Loucy (cell line): Measurements from ENCODE around the gene RASSF7.
A peak's percentile ranks its signal among the peaks of the same experiment; 100 is the strongest.

ENCODE experiments used
- H2AFZ ChIP-seq: fragments of 200-600 bp; sonication (generic); 2 replicates; pipeline ENCODE4 v1.6.0; 2016; ENCODE audit warnings: antibody characterized with exemption, mild to moderate bottlenecking, low read length, moderate library complexity
- H3F3A ChIP-seq: fragments of 200-600 bp; 2 replicates; pipeline ENCODE4 v1.6.0; 2016; ENCODE audit warnings: antibody characterized with exemption, low read depth, mild to moderate bottlenecking
- H3K27me3 ChIP-seq: fragments of 200-600 bp; sonication (generic); 2 replicates; pipeline ENCODE4 v1.6.1; 2014; ENCODE audit warnings: low read length, mild to moderate bottlenecking; ENCODE audit not compliant: insufficient read depth, poor library complexity, severe bottlenecking
- H3K36me3 ChIP-seq: fragments of 200-600 bp; sonication (generic); 2 replicates; pipeline ENCODE4 v1.6.1; 2016; ENCODE audit warnings: low read length; ENCODE audit not compliant: insufficient read depth
- H3K4me1 ChIP-seq: fragments of 200-600 bp; sonication (generic); 2 replicates; pipeline ENCODE4 v1.5.1; 2014; ENCODE audit warnings: low read length, mild to moderate bottlenecking; ENCODE audit not compliant: insufficient read depth, poor library complexity, severe bottlenecking
- H3K4me2 ChIP-seq: fragments of 200-600 bp; sonication (generic); 2 replicates; pipeline ENCODE4 v1.6.0; 2014; ENCODE audit warnings: antibody characterized with exemption, low read length, low read depth, mild to moderate bottlenecking; ENCODE audit not compliant: poor library complexity, severe bottlenecking
- H3K4me3 ChIP-seq: fragments of 200-600 bp; sonication (generic); 2 replicates; pipeline ENCODE4 v1.5.1; 2014; ENCODE audit warnings: low read length, mild to moderate bottlenecking, mixed read lengths; ENCODE audit not compliant: poor library complexity, severe bottlenecking
- H3K79me2 ChIP-seq: fragments of 200-600 bp; sonication (generic); 2 replicates; pipeline ENCODE4 v1.6.1; 2014; ENCODE audit warnings: low read length; ENCODE audit not compliant: insufficient read depth
- H3K9ac ChIP-seq: fragments of 200-600 bp; sonication (generic); 2 replicates; pipeline ENCODE4 v1.6.0; 2014; ENCODE audit warnings: mild to moderate bottlenecking, low read depth, low read length, moderate library complexity; ENCODE audit not compliant: poor library complexity, severe bottlenecking
- H3K9me2 ChIP-seq: fragments of 200-600 bp; sonication (generic); replicated peaks from 2 replicates; pipeline ENCODE4 v1.6.1; 2016; ENCODE audit warnings: low read depth, low read length, mixed read lengths
- H3K9me3 ChIP-seq: fragments of 200-600 bp; sonication (generic); 2 replicates; pipeline ENCODE4 v1.6.1; 2014; ENCODE audit warnings: mild to moderate bottlenecking, antibody characterized with exemption, low read length, low read depth; ENCODE audit not compliant: insufficient read depth
- H4K20me1 ChIP-seq: fragments of 200-600 bp; sonication (generic); 2 replicates; pipeline ENCODE4 v1.6.0; 2014; ENCODE audit warnings: antibody characterized with exemption, low read length, mild to moderate bottlenecking; ENCODE audit not compliant: insufficient read depth, poor library complexity, severe bottlenecking
- CTCF ChIP-seq: fragments of 200-600 bp; sonication (generic); conservative IDR thresholded peaks from 2 replicates; pipeline ENCODE4 v1.5.1; 2014; ENCODE audit warnings: mild to moderate bottlenecking, antibody characterized with exemption, low read length
- EZH2phosphoT487 ChIP-seq: fragments of 200-600 bp; IDR thresholded peaks from 2 replicates; pipeline ENCODE4 v1.6.1; 2018; ENCODE audit warnings: antibody characterized with exemption, mild to moderate bottlenecking, moderate library complexity, borderline replicate concordance

Gene RASSF7

GRCh38 chr11:575313-575995 lies 14.7 kb downstream of the RASSF7 start:
- Histone ChIP-seq H2AFZ (peak overlapping the region; percentile 87), H4K20me1 (peaks cover 38% of the 10 kb centered on the region), H3K36me3 (no peaks in the 10 kb centered on the region), H3K4me2 (peak overlapping the region; percentile 83), H3K9ac (no peak overlapping the region), H3K4me3 (peak overlapping the region; percentile 79), H3K9me2 (no peaks in the 10 kb centered on the region), H3K79me2 (peaks cover 39% of the 10 kb centered on the region), H3K9me3 (no peaks in the 10 kb centered on the region), H3K27me3 (no peaks in the 10 kb centered on the region), H3F3A (no peaks in the 10 kb centered on the region), H3K4me1 (peaks cover 34% of the 10 kb centered on the region)
- TF ChIP-seq EZH2phosphoT487 (no peak), CTCF (no peak)

- Histone ChIP-seq H3K4me2 (peak within 1 kb of the TSS; percentile 100), H3K9me3 (no peaks in the 10 kb centered on the region), H3K79me2 (peaks cover 47% of the 10 kb centered on the region), H2AFZ (peak within 1 kb of the TSS; percentile 90), H3K4me1 (peaks cover 35% of the 10 kb centered on the region), H3K9ac (peak within 1 kb of the TSS; percentile 97), H3F3A (no peaks in the 10 kb centered on the region), H3K27me3 (no peaks in the 10 kb centered on the region), H3K36me3 (no peaks in the 10 kb centered on the region), H3K9me2 (no peaks in the 10 kb centered on the region), H3K4me3 (peak within 1 kb of the TSS; percentile 93), H4K20me1 (peaks cover 44% of the 10 kb centered on the region)
- no peak for TF ChIP-seq EZH2phosphoT487
- no peak for TF ChIP-seq CTCF
These were observed 15.4 kb downstream of the RASSF7 start, which contains the start of gene PHRF1 for GRCh38 chr11:575996-576768. Gene PHRF1 (plus strand): TSS chr11:576470. CDS start chr11:581513, 5,043 bp downstream.

- Histone ChIP-seq H4K20me1 (peaks cover 52% of the 10 kb centered on the region), H3K4me1 (peaks cover 35% of the 10 kb centered on the region), H2AFZ (no peak overlapping the region), H3K79me2 (peaks cover 55% of the 10 kb centered on the region), H3K9me3 (no peaks in the 10 kb centered on the region), H3K36me3 (peaks cover 7% of the 10 kb centered on the region; the same call in 1 of the 2 replicates), H3K4me2 (peak overlapping the region; percentile 100), H3K27me3 (no peaks in the 10 kb centered on the region), H3F3A (no peaks in the 10 kb centered on the region), H3K4me3 (peak overlapping the region; percentile 93), H3K9ac (peak overlapping the region; percentile 97), H3K9me2 (no peaks in the 10 kb centered on the region)
- TF ChIP-seq CTCF (no peak), EZH2phosphoT487 (no peak)
These were observed 16.2 kb downstream of the RASSF7 start for GRCh38 chr11:576811-577610.
